Testis (tissue), 2 donors: ENCODE results near the gene AGXT.

ENCODE experiments used
- CTCF ChIP-seq, 3 experiments: fragments of 450-650 bp in 2 of 3; fragments of 200-600 bp in 1 of 3; sonication (generic) in 1 of 3; IDR thresholded peaks; one replicate each; pipeline ENCODE4 v1.5.1; 2016 to 2019; ENCODE audit warnings: antibody characterized with exemption in 3 of 3, mild to moderate bottlenecking in 2 of 3, moderate library complexity in 1 of 3
- POLR2A ChIP-seq: fragments of 450-650 bp; IDR thresholded peaks from one replicate; pipeline ENCODE4 v1.6.1; 2017; ENCODE audit warnings: antibody characterized with exemption, mild to moderate bottlenecking, moderate library complexity

- no peak for TF ChIP-seq CTCF (IDR thresholded peaks at IDR 0.05)
- TF ChIP-seq POLR2A, result no peak
Measured at GRCh38 chr2:240906911-240907590, 38.4 kb downstream of the AGXT start.
